HT1080 (cell line): Measurements from ENCODE around the gene TSPEAR. TPM values are rescaled to one million over a fixed set of nuclear protein-coding genes. Genes with fewer than 3 reads are reported as not detected.
"Not testable (repeated sequence)": the region's sequence is repeated elsewhere in the genome, so short reads cannot be mapped to it uniquely, and the experiment has no call there.

ENCODE experiments used
- DNase-seq: peaks from one replicate; pipeline ENCODE4 v3.0.0-alpha.2; 2015; ENCODE audit warnings: low read depth
- total RNA-seq: library from RNA; depleted of rRNA; stranded (reverse); fragments of >200 nt; shearing (Covaris generic); gene quantifications from 2 replicates; pipeline ENCODE4 v1.2.3, GENCODE V29; 2014

Gene TSPEAR
- total RNA-seq, 1 experiment from 2014 or later, result not detected

GRCh38 chr21:44656868-44657267 lies 54.5 kb downstream of the TSPEAR start:
- no peak for DNase-seq

- DNase-seq, result no peak
Measured at GRCh38 chr21:44654576-44655175, 56.7 kb downstream of the TSPEAR start, which contains the start of gene KRTAP12-4. Gene KRTAP12-4, minus strand, starts transcription at chr21:44654659. Its CDS starts 45 bp downstream, at chr21:44654614.

GRCh38 chr21:44653656-44654575 lies 57.5 kb downstream of the TSPEAR start:
- no peak for DNase-seq

- peak; percentile 24 for DNase-seq
Measured at GRCh38 chr21:44653123-44653522, 58.2 kb downstream of the TSPEAR start.

- DNase-seq, result no peak
Measured at GRCh38 chr21:44650973-44651675, 60.2 kb downstream of the TSPEAR start.

- DNase-seq, result no peak
Measured at GRCh38 chr21:44650265-44650972, 61.0 kb downstream of the TSPEAR start.

- DNase-seq, result no peak
Measured at GRCh38 chr21:44649521-44650100, 61.8 kb downstream of the TSPEAR start.

- DNase-seq, result no peak
Measured at GRCh38 chr21:44648557-44649311, 62.6 kb downstream of the TSPEAR start.

- no peak for DNase-seq
Measured at GRCh38 chr21:44647222-44647552, 64.2 kb downstream of the TSPEAR start.

- not testable (repeated sequence) for DNase-seq
Measured at GRCh38 chr21:44646366-44647221, 64.8 kb downstream of the TSPEAR start, which contains the start of gene KRTAP10-11. Gene KRTAP10-11, plus strand, starts transcription at chr21:44646414. Its CDS starts 45 bp downstream, at chr21:44646459.

- no peak for DNase-seq
Measured at GRCh38 chr21:44644878-44645277, 66.5 kb downstream of the TSPEAR start.

GRCh38 chr21:44643741-44644310 lies 67.5 kb downstream of the TSPEAR start:
- DNase-seq, result no peak

GRCh38 chr21:44640761-44641160 lies 70.6 kb downstream of the TSPEAR start:
- DNase-seq, result no peak

- DNase-seq, result no peak
Measured at GRCh38 chr21:44639331-44639655, 72.1 kb downstream of the TSPEAR start.

GRCh38 chr21:44638506-44639330 lies 72.7 kb downstream of the TSPEAR start:
- DNase-seq, result not testable (repeated sequence)

- DNase-seq, result not testable (repeated sequence)
Measured at GRCh38 chr21:44637851-44638348, 73.5 kb downstream of the TSPEAR start.

- DNase-seq, result no peak
Measured at GRCh38 chr21:44637018-44637850, 74.1 kb downstream of the TSPEAR start, which contains the start of gene KRTAP10-10. Gene KRTAP10-10, plus strand, starts transcription at chr21:44637356. Its CDS starts 62 bp downstream, at chr21:44637418.
